Prostate gland (tissue), 2 donors: ENCODE data around the gene SCRT2. TPM values are rescaled to one million over a fixed set of nuclear protein-coding genes. Genes with fewer than 3 reads are reported as not detected.
A peak's percentile ranks its signal among the peaks of the same experiment; 100 is the strongest.

Experiments used
- DNase-seq: peaks from one replicate; pipeline ENCODE4 v3.0.0-alpha.2; 2019; ENCODE audit warnings: low spot score
- H3K27ac ChIP-seq, 2 donors: fragments of 200-600 bp; sonication (generic); 2 replicates each; pipeline ENCODE4 v1.5.1; 2017 to 2019
- H3K27me3 ChIP-seq: fragments of 200-600 bp; sonication (generic); replicated peaks from 2 replicates; pipeline ENCODE4 v1.5.1; 2019; ENCODE audit not compliant: insufficient read depth
- H3K36me3 ChIP-seq, 2 donors: fragments of 200-600 bp; sonication (generic); 1 replicate in 1 of 2; 2 replicates in 1 of 2; pipeline versions ENCODE4 v1.5.1 to v1.8.1; 2017 to 2019
- H3K4me1 ChIP-seq: fragments of 200-600 bp; sonication (generic); replicated peaks from 2 replicates; pipeline ENCODE4 v1.5.1; 2019
- H3K4me3 ChIP-seq, 2 donors: fragments of 200-600 bp; sonication (generic); 2 replicates each; pipeline ENCODE4 v1.5.1; 2017 to 2019
- H3K9me3 ChIP-seq: fragments of 200-600 bp; sonication (generic); 2 replicates; pipeline ENCODE4 v1.5.1; 2017
- CTCF ChIP-seq, 4 experiments: fragments of 200-600 bp in 2 of 4; fragments of 450-650 bp in 2 of 4; sonication (generic) in 2 of 4; IDR thresholded peaks; 1 replicate in 3 of 4; 2 replicates in 1 of 4; pipeline ENCODE4 v1.5.1; 2016 to 2019; ENCODE audit warnings: antibody characterized with exemption in 4 of 4, mild to moderate bottlenecking in 2 of 4, moderate library complexity in 2 of 4
- POLR2A ChIP-seq: fragments of 450-650 bp; IDR thresholded peaks from one replicate; pipeline ENCODE4 v1.6.1; 2016; ENCODE audit warnings: antibody characterized with exemption, mild to moderate bottlenecking
- POLR2AphosphoS5 ChIP-seq: sonication (generic); formaldehyde crosslinking; IDR thresholded peaks from one replicate; pipeline ENCODE4 v1.6.1; 2017; ENCODE audit warnings: antibody characterized with exemption
- WGBS: methylation state at CpG from one replicate; pipeline ENCODE4 v1.1.5; 2018; 5-methylcytosine and 5-hydroxymethylcytosine counted together
- intact Hi-C: fragments of 100-400 bp; cut with DNase I; formaldehyde crosslinking; loops from one replicate; pipeline ENCODE4 v1.14.2; 2022
- total RNA-seq, 2 donors: library from RNA; depleted of rRNA; stranded (reverse); fragments of >200 nt; gene quantifications; one replicate each; pipeline ENCODE4 v1.1.0, GENCODE V29; 2016

The SCRT2 gene
- total RNA-seq, 2 donors from 2014 or later: 0.17 TPM; not detected in 1

- TF ChIP-seq CTCF (IDR thresholded peaks at IDR 0.05): no peak
- TF ChIP-seq POLR2AphosphoS5: no peak
- no peak for TF ChIP-seq POLR2A
- 57% methylated on average over 2 of the region's 2 CpGs for WGBS
- H3K4me1 ChIP-seq: peaks cover 9% of the 10 kb centered on the region
- H3K4me3 ChIP-seq: no peak overlapping the region
- no peak for DNase-seq
- H3K9me3 ChIP-seq: no peaks in the 10 kb centered on the region
- H3K36me3 ChIP-seq: no peaks in the 10 kb centered on the region
- intact Hi-C loops: no loop called here
- H3K27me3 ChIP-seq: no peaks in the 10 kb centered on the region
- no peak overlapping the region for H3K27ac ChIP-seq
Measured at GRCh38 chr20:703006-703405, 27.4 kb upstream of the SCRT2 start.

- TF ChIP-seq POLR2AphosphoS5 (peak; percentile 79), CTCF (IDR thresholded peaks at IDR 0.05) (no peak)
- H3K4me1 ChIP-seq: peaks cover 9% of the 10 kb centered on the region
- no peaks in the 10 kb centered on the region for H3K27me3 ChIP-seq
- DNase-seq: peak; percentile 73
- no peak overlapping the region for H3K27ac ChIP-seq
- 62% methylated on average over 6 of the region's 6 CpGs for WGBS
- intact Hi-C loops: no loop called here
- no peak overlapping the region for H3K4me3 ChIP-seq
- H3K9me3 ChIP-seq: no peaks in the 10 kb centered on the region
- no peaks in the 10 kb centered on the region for H3K36me3 ChIP-seq
Measured at GRCh38 chr20:701401-702129, 26.0 kb upstream of the SCRT2 start.

- H3K4me3 ChIP-seq: no peak overlapping the region
- H3K36me3 ChIP-seq: no peaks in the 10 kb centered on the region
- WGBS: 53% methylated on average over 10 of the region's 10 CpGs
- H3K4me1 ChIP-seq: peaks cover 12% of the 10 kb centered on the region
- no peaks in the 10 kb centered on the region for H3K9me3 ChIP-seq
- no peak overlapping the region for H3K27ac ChIP-seq
- no peak for TF ChIP-seq CTCF (IDR thresholded peaks at IDR 0.05)
- no peak for TF ChIP-seq POLR2AphosphoS5
- no peak for TF ChIP-seq POLR2A
- no peak for DNase-seq
- intact Hi-C loops: no loop called here
- H3K27me3 ChIP-seq: no peaks in the 10 kb centered on the region
Measured at GRCh38 chr20:699811-700338, 24.3 kb upstream of the SCRT2 start.

- TF ChIP-seq POLR2AphosphoS5 (no peak), POLR2A (no peak), CTCF (IDR thresholded peaks at IDR 0.05) (no peak)
- intact Hi-C loops: no loop called here
- Histone ChIP-seq H3K4me1 (peaks cover 13% of the 10 kb centered on the region), H3K4me3 (no peak overlapping the region), H3K27ac (no peak overlapping the region), H3K36me3 (no peaks in the 10 kb centered on the region), H3K27me3 (no peaks in the 10 kb centered on the region), H3K9me3 (no peaks in the 10 kb centered on the region)
- WGBS: 64% methylated on average over 6 of the region's 6 CpGs
- DNase-seq: no peak
Measured at GRCh38 chr20:699342-699741, 23.7 kb upstream of the SCRT2 start.

GRCh38 chr20:698276-698675 lies 22.7 kb upstream of the SCRT2 start:
- H3K9me3 ChIP-seq: no peaks in the 10 kb centered on the region
- DNase-seq: no peak
- TF ChIP-seq CTCF (IDR thresholded peaks at IDR 0.05): no peak
- TF ChIP-seq POLR2AphosphoS5: no peak
- no peak for TF ChIP-seq POLR2A
- H3K27ac ChIP-seq: no peak overlapping the region
- no peaks in the 10 kb centered on the region for H3K36me3 ChIP-seq
- no peak overlapping the region for H3K4me3 ChIP-seq
- no peaks in the 10 kb centered on the region for H3K27me3 ChIP-seq
- WGBS: 73% methylated on average over 6 of the region's 6 CpGs
- intact Hi-C loops: no loop called here
- H3K4me1 ChIP-seq: peaks cover 13% of the 10 kb centered on the region
